Panc1 (cell line): ENCODE results near the gene PRR5L. TPM values are rescaled to one million over a fixed set of nuclear protein-coding genes. Genes with fewer than 3 reads are reported as not detected.

ENCODE experiments used
- ATAC-seq: fragments of 200-7000 bp; cut with Tn5 transposase; 2 replicates; pipeline ENCODE4 v1.9.1; 2020; ENCODE audit warnings: mild to moderate bottlenecking, moderate library complexity
- BruUV-seq: library from RNA; stranded (reverse); fragments of 400-500 nt; replicated peaks from 2 replicates; lab custom pipeline; 2021; lab: Mats Ljungman, UMichigan
- CTCF ChIA-PET: fragments of 300-600 bp; sonication (Branson Sonifier 250); formaldehyde crosslinking; loops from one replicate; lab custom pipeline; 2022; ENCODE audit warnings: antibody characterized with exemption; lab: Charles Lee
- POLR2A ChIA-PET: fragments of 300-600 bp; sonication (Branson Sonifier 250); formaldehyde crosslinking; loops from one replicate; lab custom pipeline; 2022; ENCODE audit warnings: antibody characterized with exemption; lab: Charles Lee
- DNase-seq: peaks from one replicate; pipeline ENCODE4 v3.0.0-alpha.2; 2010; ENCODE audit warnings: low read depth, low spot score
- H3K27ac ChIP-seq: 2 replicates; pipeline ENCODE4 v1.5.1; 2011; ENCODE audit warnings: mild to moderate bottlenecking, low read length, inconsistent platforms
- H3K27me3 ChIP-seq: fragments of 200-500 bp; sonication (Bioruptor generic); 2 replicates; pipeline ENCODE4 v1.6.0; 2014; ENCODE audit warnings: low read length, inconsistent platforms; ENCODE audit not compliant: control insufficient read depth, insufficient read depth
- H3K36me3 ChIP-seq: fragments of 200-500 bp; sonication (Bioruptor generic); 2 replicates; pipeline ENCODE4 v1.5.1; 2014; ENCODE audit warnings: inconsistent platforms, mild to moderate bottlenecking, low read length, moderate library complexity; ENCODE audit not compliant: control insufficient read depth, insufficient read depth
- H3K4me1 ChIP-seq: 2 replicates; pipeline ENCODE4 v1.5.1; 2011; ENCODE audit warnings: inconsistent platforms, mild to moderate bottlenecking, low read length, moderate library complexity; ENCODE audit not compliant: control insufficient read depth, insufficient read depth
- H3K4me3 ChIP-seq, 2 experiments: 2 replicates each; pipeline ENCODE4 v1.5.1; 2011 to 2012; ENCODE audit warnings: low read depth in 2 of 2, low read length in 2 of 2, mild to moderate bottlenecking in 2 of 2, inconsistent platforms in 1 of 2, moderate library complexity in 1 of 2
- H3K9me3 ChIP-seq: fragments of 200-500 bp; sonication (Bioruptor generic); 2 replicates; pipeline ENCODE4 v1.5.1; 2014; ENCODE audit warnings: low read depth, mild to moderate bottlenecking, inconsistent platforms, low read length, moderate library complexity; ENCODE audit not compliant: control insufficient read depth, insufficient read depth
- POLR2AphosphoS5 ChIP-seq: IDR thresholded peaks from 2 replicates; pipeline ENCODE4 v1.6.1; 2012; ENCODE audit warnings: mild to moderate bottlenecking, low read depth, low read length, moderate library complexity
- SIN3A ChIP-seq: IDR thresholded peaks from 2 replicates; pipeline ENCODE4 v1.6.1; 2012; ENCODE audit warnings: low read depth, mild to moderate bottlenecking, low read length, moderate library complexity, borderline replicate concordance; ENCODE audit not compliant: insufficient read depth
- TCF7L2 ChIP-seq: IDR thresholded peaks from 2 replicates; pipeline ENCODE4 v1.6.1; 2011; ENCODE audit warnings: mild to moderate bottlenecking, low read depth, low read length, inconsistent platforms
- in situ Hi-C: cut with HindIII; loops from 2 replicates; pipeline ENCODE4 v1.10.0; 2016; ENCODE audit warnings: low sequenced_read_pairs, low pct_unique_long_range_greater_than_20kb
- intact Hi-C: fragments of 100-400 bp; cut with micrococcal nuclease; formaldehyde crosslinking; loops from one replicate; pipeline ENCODE4 v1.10.0; 2022; ENCODE audit not compliant: unreplicated experiment
- total RNA-seq: library from RNA; stranded (reverse); gene quantifications from one replicate; pipeline ENCODE4 v1.2.1, GENCODE V29; 2021; ENCODE audit not compliant: unreplicated experiment
- TF ChIP-seq, protein P1 (sequence below), 2 experiments: IDR thresholded peaks; 2 replicates each; pipeline ENCODE4 v1.6.1; 2011 to 2012; ENCODE audit warnings: low read depth in 2 of 2, control low read depth in 1 of 2, low read length in 1 of 2, mild to moderate bottlenecking in 1 of 2, moderate library complexity in 1 of 2; ENCODE audit not compliant: insufficient read depth in 1 of 2
- TF ChIP-seq, protein P2 (sequence below): fragments of 450-650 bp; IDR thresholded peaks from 2 replicates; pipeline ENCODE4 v1.5.1; 2017; ENCODE audit warnings: mild to moderate bottlenecking

The PRR5L gene
- total RNA-seq, 1 experiment from 2014 or later, result 0.36 TPM

GRCh38 chr11:36453678-36454077, 157.6 kb downstream of the PRR5L start:
- ChIA-PET CTCF (no interaction called here), POLR2A (no interaction called here)
- BruUV-seq, result no TSS peak
- H3K27me3 ChIP-seq, result no peaks in the 10 kb centered on the region
- no peak overlapping the region for H3K4me3 ChIP-seq
- H3K36me3 ChIP-seq, result no peaks in the 10 kb centered on the region
- in situ Hi-C loops (no loop called here), intact Hi-C loops (no loop called here)
- H3K9me3 ChIP-seq, result no peaks in the 10 kb centered on the region
- no peaks in the 10 kb centered on the region; the same call in 1 of the 2 replicates for H3K4me1 ChIP-seq
- ATAC-seq (no peak), DNase-seq (no peak)
- TF ChIP-seq POLR2AphosphoS5 (no peak), TCF7L2 (no peak)
- TF ChIP-seq, protein P1, sequence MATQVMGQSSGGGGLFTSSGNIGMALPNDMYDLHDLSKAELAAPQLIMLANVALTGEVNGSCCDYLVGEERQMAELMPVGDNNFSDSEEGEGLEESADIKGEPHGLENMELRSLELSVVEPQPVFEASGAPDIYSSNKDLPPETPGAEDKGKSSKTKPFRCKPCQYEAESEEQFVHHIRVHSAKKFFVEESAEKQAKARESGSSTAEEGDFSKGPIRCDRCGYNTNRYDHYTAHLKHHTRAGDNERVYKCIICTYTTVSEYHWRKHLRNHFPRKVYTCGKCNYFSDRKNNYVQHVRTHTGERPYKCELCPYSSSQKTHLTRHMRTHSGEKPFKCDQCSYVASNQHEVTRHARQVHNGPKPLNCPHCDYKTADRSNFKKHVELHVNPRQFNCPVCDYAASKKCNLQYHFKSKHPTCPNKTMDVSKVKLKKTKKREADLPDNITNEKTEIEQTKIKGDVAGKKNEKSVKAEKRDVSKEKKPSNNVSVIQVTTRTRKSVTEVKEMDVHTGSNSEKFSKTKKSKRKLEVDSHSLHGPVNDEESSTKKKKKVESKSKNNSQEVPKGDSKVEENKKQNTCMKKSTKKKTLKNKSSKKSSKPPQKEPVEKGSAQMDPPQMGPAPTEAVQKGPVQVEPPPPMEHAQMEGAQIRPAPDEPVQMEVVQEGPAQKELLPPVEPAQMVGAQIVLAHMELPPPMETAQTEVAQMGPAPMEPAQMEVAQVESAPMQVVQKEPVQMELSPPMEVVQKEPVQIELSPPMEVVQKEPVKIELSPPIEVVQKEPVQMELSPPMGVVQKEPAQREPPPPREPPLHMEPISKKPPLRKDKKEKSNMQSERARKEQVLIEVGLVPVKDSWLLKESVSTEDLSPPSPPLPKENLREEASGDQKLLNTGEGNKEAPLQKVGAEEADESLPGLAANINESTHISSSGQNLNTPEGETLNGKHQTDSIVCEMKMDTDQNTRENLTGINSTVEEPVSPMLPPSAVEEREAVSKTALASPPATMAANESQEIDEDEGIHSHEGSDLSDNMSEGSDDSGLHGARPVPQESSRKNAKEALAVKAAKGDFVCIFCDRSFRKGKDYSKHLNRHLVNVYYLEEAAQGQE (IDR thresholded peaks at IDR 0.05; ENCODE audit: insufficient read depth in 1 of 2, low read depth in 2 of 2, low read length in 1 of 2), result no peak
- no peak overlapping the region for H3K27ac ChIP-seq

DNA sequence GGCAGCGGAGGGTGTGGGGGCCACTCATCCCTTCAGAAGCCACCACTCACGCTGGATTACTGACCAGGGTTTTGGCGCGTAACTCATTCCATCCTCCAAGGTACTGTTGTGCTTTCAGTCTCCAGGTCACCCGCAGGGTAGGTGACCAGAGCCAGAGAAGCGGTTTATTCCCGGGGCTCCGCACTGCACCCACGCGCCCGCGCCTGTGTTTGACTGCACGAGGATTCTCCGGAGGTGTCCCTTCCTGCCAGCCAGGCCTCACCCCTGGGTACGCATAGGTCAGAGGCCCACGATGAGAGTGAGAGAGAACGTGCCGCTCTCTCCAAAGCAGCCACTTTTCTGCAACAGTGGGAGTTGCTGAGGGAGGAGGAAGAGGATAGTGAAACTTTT, 158.5 kb downstream of the PRR5L start:
- ChIA-PET POLR2A (no interaction called here), CTCF (no interaction called here)
- intact Hi-C loops (no loop called here), in situ Hi-C loops (no loop called here)
- Histone ChIP-seq H3K27me3 (no peaks in the 10 kb centered on the region), H3K4me3 (no peak overlapping the region), H3K9me3 (no peaks in the 10 kb centered on the region), H3K4me1 (no peaks in the 10 kb centered on the region; the same call in 1 of the 2 replicates), H3K27ac (no peak overlapping the region), H3K36me3 (no peaks in the 10 kb centered on the region)
- DNase-seq (no peak), ATAC-seq (no peak)
- TF ChIP-seq, protein P2, sequence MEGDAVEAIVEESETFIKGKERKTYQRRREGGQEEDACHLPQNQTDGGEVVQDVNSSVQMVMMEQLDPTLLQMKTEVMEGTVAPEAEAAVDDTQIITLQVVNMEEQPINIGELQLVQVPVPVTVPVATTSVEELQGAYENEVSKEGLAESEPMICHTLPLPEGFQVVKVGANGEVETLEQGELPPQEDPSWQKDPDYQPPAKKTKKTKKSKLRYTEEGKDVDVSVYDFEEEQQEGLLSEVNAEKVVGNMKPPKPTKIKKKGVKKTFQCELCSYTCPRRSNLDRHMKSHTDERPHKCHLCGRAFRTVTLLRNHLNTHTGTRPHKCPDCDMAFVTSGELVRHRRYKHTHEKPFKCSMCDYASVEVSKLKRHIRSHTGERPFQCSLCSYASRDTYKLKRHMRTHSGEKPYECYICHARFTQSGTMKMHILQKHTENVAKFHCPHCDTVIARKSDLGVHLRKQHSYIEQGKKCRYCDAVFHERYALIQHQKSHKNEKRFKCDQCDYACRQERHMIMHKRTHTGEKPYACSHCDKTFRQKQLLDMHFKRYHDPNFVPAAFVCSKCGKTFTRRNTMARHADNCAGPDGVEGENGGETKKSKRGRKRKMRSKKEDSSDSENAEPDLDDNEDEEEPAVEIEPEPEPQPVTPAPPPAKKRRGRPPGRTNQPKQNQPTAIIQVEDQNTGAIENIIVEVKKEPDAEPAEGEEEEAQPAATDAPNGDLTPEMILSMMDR, result no peak
- TF ChIP-seq TCF7L2, result no peak
- no peak for TF ChIP-seq SIN3A
- TF ChIP-seq POLR2AphosphoS5, result no peak
- TF ChIP-seq, protein P1 (IDR thresholded peaks at IDR 0.05; ENCODE audit: insufficient read depth in 1 of 2, low read depth in 2 of 2, low read length in 1 of 2), result no peak
- BruUV-seq, result no TSS peak
